Central memory CD8-positive, alpha-beta T cell (primary cell): ENCODE results near the gene SLC66A1.

Experiments used
- ATAC-seq: fragments of 150-1000 bp; cut with Tn5 transposase; replicated peaks from 2 replicates; pipeline ENCODE4 v1.10.0; 2022; ENCODE audit warnings: mild to moderate bottlenecking, moderate FRiP score, moderate number of reproducible peaks; ENCODE audit not compliant: poor library complexity, severe bottlenecking; ENCODE audit errors: extremely low read depth
- DNase-seq, 2 donors: peaks; one replicate each; pipeline ENCODE4 v3.0.0; 2021; ENCODE audit warnings: low spot score in 2 of 2
- H3K27ac Mint-ChIP-seq: one replicate; pipeline ENCODE4 v1.8.0; 2022; ENCODE audit warnings: low read depth, mild to moderate bottlenecking, moderate library complexity, mixed read lengths
- H3K27me3 Mint-ChIP-seq: one replicate; pipeline ENCODE4 v1.8.0; 2022; ENCODE audit warnings: mixed read lengths
- H3K36me3 Mint-ChIP-seq: one replicate; pipeline ENCODE4 v1.8.0; 2022; ENCODE audit warnings: mild to moderate bottlenecking, moderate library complexity, mixed read lengths; ENCODE audit not compliant: insufficient read depth
- H3K4me1 Mint-ChIP-seq: one replicate; pipeline ENCODE4 v1.8.0; 2022; ENCODE audit warnings: mixed read lengths
- H3K4me3 Mint-ChIP-seq: one replicate; pipeline ENCODE4 v1.8.0; 2022; ENCODE audit warnings: mild to moderate bottlenecking, moderate library complexity, mixed read lengths
- H3K9me3 Mint-ChIP-seq: one replicate; pipeline ENCODE4 v1.8.0; 2022; ENCODE audit warnings: mixed read lengths

The SLC66A1 gene

DNA sequence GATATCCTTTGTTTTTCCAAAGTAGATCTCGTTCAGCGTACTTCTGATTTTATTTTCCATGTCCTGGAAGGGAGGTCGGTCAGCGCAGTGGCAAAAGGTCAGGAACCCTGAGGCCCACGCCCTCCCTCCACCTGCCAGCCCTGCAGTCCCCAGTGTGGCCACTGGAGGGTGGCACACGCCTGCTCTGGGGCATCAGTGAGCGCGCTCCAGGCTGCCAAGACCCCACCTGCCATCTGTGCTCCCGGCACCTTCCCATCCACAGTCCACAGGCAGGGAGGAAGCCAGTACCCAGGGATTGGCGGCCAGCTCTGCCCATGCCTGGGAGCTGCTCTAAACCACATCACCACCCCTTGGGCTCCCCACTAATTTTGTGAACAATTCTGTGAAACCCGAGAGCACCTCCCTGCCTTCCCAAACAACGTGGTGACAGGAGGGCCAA is 32.3 kb downstream of the SLC66A1 start:
- H3K4me1 Mint-ChIP-seq: peaks cover 6% of the 10 kb centered on the region
- H3K36me3 Mint-ChIP-seq: peaks cover 43% of the 10 kb centered on the region
- H3K9me3 Mint-ChIP-seq: no peaks in the 10 kb centered on the region
- ATAC-seq (no peak), DNase-seq (no peak)
- H3K4me3 Mint-ChIP-seq: no peak overlapping the region
- no peaks in the 10 kb centered on the region for H3K27me3 Mint-ChIP-seq
- no peak overlapping the region for H3K27ac Mint-ChIP-seq

DNA sequence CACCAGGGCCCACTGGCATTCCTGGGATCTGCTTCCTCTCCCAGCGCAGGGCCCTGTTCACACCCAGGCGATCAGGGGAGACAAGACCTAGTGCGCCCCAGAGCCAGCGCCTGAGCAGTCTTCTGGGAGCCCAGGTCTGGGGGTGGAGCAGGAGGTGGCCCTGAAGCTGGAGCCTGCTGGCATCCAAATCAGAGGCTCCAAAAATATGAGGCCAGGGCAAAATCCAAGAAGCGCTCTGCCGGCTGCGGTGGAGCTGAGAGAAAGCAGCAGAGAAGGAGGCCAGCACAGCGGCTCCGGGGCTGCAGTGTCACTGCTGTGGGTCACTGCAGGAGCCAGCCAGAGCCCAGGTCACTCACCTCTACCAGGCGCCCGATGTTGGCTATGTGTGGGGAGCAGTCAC is 32.7 kb downstream of the SLC66A1 start:
- Mint-ChIP-seq H3K9me3 (no peaks in the 10 kb centered on the region), H3K27me3 (no peaks in the 10 kb centered on the region), H3K36me3 (peaks cover 45% of the 10 kb centered on the region), H3K4me3 (no peak overlapping the region), H3K27ac (no peak overlapping the region), H3K4me1 (peaks cover 6% of the 10 kb centered on the region)
- DNase-seq (no peak), ATAC-seq (no peak)

- peaks cover 47% of the 10 kb centered on the region for H3K36me3 Mint-ChIP-seq
- H3K27me3 Mint-ChIP-seq: no peaks in the 10 kb centered on the region
- ATAC-seq (no peak), DNase-seq (no peak)
- peaks cover 6% of the 10 kb centered on the region for H3K4me1 Mint-ChIP-seq
- no peak overlapping the region for H3K4me3 Mint-ChIP-seq
- no peak overlapping the region for H3K27ac Mint-ChIP-seq
- H3K9me3 Mint-ChIP-seq: no peaks in the 10 kb centered on the region
These were observed 33.3 kb downstream of the SLC66A1 start for GRCh38 chr1:19345391-19345790.

- ATAC-seq: no peak
- no peaks in the 10 kb centered on the region for H3K27me3 Mint-ChIP-seq
These were observed 33.9 kb downstream of the SLC66A1 start for GRCh38 chr1:19346026-19346425.

DNA sequence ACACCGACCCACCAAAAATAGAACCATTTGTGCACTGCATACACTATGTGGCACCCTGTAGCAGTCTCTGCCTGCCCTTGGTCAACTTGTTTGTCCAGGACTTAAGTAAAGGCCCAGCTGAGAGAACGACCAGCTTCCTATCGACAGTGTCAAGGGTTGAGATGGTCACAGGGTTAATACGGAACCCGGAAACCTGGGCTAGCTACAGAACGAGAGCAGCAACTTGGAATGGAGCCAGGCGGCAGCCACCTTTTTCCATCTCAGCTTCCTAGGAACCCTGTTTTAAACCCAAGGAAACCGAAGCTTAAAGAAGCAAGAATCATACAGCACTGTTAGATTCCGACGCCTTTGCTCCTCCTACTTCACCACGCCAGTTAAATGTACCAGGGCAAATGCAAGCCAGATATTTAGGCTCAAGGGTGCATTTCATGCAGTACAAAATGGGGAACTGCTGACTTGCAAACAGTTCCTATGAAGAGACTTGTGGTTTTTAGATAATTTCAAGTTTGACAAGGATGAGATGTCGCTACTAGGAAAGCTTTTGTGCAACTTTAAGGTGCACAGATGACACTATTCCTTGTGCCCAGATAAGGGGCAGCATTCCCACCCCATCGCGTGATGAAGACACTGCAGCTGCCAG is 35.5 kb downstream of the SLC66A1 start:
- no peak overlapping the region for H3K4me3 Mint-ChIP-seq
- no peaks in the 10 kb centered on the region for H3K27me3 Mint-ChIP-seq
- H3K36me3 Mint-ChIP-seq: peaks cover 41% of the 10 kb centered on the region
- H3K27ac Mint-ChIP-seq: no peak overlapping the region
- no peak for DNase-seq
- no peaks in the 10 kb centered on the region for H3K9me3 Mint-ChIP-seq
- no peak for ATAC-seq
- peaks cover 3% of the 10 kb centered on the region for H3K4me1 Mint-ChIP-seq

More at GRCh38 chr1:19346026-19346425, 33.9 kb downstream of the SLC66A1 start:
- no peaks in the 10 kb centered on the region for H3K9me3 Mint-ChIP-seq
- H3K4me1 Mint-ChIP-seq: peaks cover 6% of the 10 kb centered on the region
- peaks cover 47% of the 10 kb centered on the region for H3K36me3 Mint-ChIP-seq
- no peak overlapping the region for H3K4me3 Mint-ChIP-seq
- H3K27ac Mint-ChIP-seq: no peak overlapping the region
- no peak for DNase-seq

- Mint-ChIP-seq H3K4me1 (no peaks in the 10 kb centered on the region), H3K27ac (no peak overlapping the region), H3K36me3 (peaks cover 42% of the 10 kb centered on the region), H3K27me3 (no peaks in the 10 kb centered on the region), H3K9me3 (no peaks in the 10 kb centered on the region), H3K4me3 (no peak overlapping the region)
- ATAC-seq: no peak
- DNase-seq: no peak
These were observed 36.5 kb downstream of the SLC66A1 start for GRCh38 chr1:19348441-19349198.

GRCh38 chr1:19349999-19350398 is 37.9 kb downstream of the SLC66A1 start:
- Mint-ChIP-seq H3K4me3 (no peak overlapping the region), H3K27me3 (no peaks in the 10 kb centered on the region), H3K4me1 (no peaks in the 10 kb centered on the region), H3K27ac (peak overlapping the region; percentile 66), H3K9me3 (no peaks in the 10 kb centered on the region), H3K36me3 (peaks cover 49% of the 10 kb centered on the region)
- ATAC-seq (no peak), DNase-seq (no peak)

DNA sequence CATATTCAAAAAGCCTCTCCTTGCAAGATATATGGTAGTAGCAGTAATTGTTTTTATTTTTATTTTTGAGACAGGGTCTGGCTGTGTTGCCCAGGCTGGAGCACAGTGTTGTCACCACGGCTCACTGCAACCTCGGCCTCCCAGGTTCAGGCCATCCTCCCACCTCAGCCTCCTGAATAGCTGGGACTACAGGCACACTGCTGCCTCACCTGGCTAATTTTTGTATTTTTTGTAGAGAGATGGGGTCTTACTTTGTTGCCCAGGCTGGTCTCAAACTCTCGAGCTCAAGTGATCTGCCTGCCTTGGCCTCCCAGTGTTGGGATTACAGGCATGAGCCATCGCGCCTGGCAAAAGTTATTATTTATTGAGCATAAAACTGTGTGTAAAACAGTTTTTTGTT is 38.4 kb downstream of the SLC66A1 start:
- H3K27me3 Mint-ChIP-seq: no peaks in the 10 kb centered on the region
- peak overlapping the region; percentile 66 for H3K27ac Mint-ChIP-seq
- H3K4me3 Mint-ChIP-seq: no peak overlapping the region
- no peaks in the 10 kb centered on the region for H3K9me3 Mint-ChIP-seq
- DNase-seq: no peak
- no peak for ATAC-seq
- peaks cover 50% of the 10 kb centered on the region for H3K36me3 Mint-ChIP-seq
- no peaks in the 10 kb centered on the region for H3K4me1 Mint-ChIP-seq

GRCh38 chr1:19351873-19352272 is 39.7 kb downstream of the SLC66A1 start:
- no peaks in the 10 kb centered on the region for H3K9me3 Mint-ChIP-seq
- DNase-seq: no peak
- no peak overlapping the region for H3K4me3 Mint-ChIP-seq
- no peaks in the 10 kb centered on the region for H3K4me1 Mint-ChIP-seq
- no peak overlapping the region for H3K27ac Mint-ChIP-seq
- H3K27me3 Mint-ChIP-seq: no peaks in the 10 kb centered on the region
- no peak for ATAC-seq
- H3K36me3 Mint-ChIP-seq: peaks cover 52% of the 10 kb centered on the region

DNA sequence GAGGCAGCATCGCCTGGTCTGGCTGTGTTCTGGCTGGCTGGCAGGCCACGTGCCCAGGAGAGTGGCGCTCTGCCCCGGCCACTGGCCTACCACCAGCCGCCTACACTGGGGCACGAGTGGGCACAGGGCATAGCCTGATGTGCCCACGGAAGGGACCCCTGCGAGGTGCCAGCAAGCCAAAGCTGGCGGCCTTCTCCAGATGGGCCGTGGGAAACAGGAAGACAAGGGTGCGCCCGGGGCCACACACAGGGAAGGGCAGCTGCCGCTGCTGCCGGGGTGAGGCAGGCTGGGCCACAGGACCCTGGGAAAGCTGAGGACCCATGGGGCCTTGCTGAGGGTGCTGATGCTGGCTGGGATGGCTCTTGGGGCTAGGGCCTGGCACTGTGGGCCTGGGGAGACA is 40.7 kb downstream of the SLC66A1 start:
- Mint-ChIP-seq H3K4me3 (no peak overlapping the region), H3K27ac (no peak overlapping the region), H3K36me3 (peaks cover 48% of the 10 kb centered on the region), H3K4me1 (no peaks in the 10 kb centered on the region), H3K9me3 (no peaks in the 10 kb centered on the region), H3K27me3 (no peaks in the 10 kb centered on the region)
- DNase-seq (no peak), ATAC-seq (no peak)

- Mint-ChIP-seq H3K27ac (no peak overlapping the region), H3K4me3 (no peak overlapping the region), H3K9me3 (no peaks in the 10 kb centered on the region), H3K27me3 (no peaks in the 10 kb centered on the region), H3K4me1 (peaks cover 5% of the 10 kb centered on the region), H3K36me3 (peaks cover 48% of the 10 kb centered on the region)
- DNase-seq: no peak
- no peak for ATAC-seq
These were observed 41.5 kb downstream of the SLC66A1 start for GRCh38 chr1:19353596-19353995.

- H3K27ac Mint-ChIP-seq: no peak overlapping the region
- peaks cover 48% of the 10 kb centered on the region for H3K36me3 Mint-ChIP-seq
- peaks cover 5% of the 10 kb centered on the region for H3K4me1 Mint-ChIP-seq
- no peak for ATAC-seq
- no peaks in the 10 kb centered on the region for H3K9me3 Mint-ChIP-seq
- H3K4me3 Mint-ChIP-seq: no peak overlapping the region
- no peaks in the 10 kb centered on the region for H3K27me3 Mint-ChIP-seq
- no peak for DNase-seq
These were observed 42.4 kb downstream of the SLC66A1 start for GRCh38 chr1:19354531-19354981.

DNA sequence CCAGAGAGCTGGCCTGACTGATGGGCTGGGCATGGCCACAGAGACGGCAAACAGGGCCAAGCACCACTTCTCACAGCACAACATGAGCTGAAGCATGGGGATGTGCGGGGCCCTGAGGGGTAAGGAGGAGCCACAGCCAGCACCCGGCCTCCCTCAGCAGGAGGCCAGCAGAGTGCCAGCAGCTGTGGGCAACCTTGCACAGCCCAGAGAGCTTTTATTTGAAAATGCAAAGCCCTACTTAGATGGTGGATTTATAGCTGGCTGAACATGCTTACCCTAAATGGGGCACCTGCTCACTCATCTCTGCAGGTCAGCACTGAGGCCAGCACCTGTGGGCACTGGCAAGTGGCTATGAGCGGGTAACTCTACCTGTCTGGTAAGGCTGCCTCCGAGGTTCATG is 44.1 kb downstream of the SLC66A1 start:
- H3K4me1 Mint-ChIP-seq: peaks cover 18% of the 10 kb centered on the region
- no peak overlapping the region for H3K27ac Mint-ChIP-seq
- DNase-seq (no peak), ATAC-seq (no peak)
- H3K27me3 Mint-ChIP-seq: no peaks in the 10 kb centered on the region
- no peak overlapping the region for H3K4me3 Mint-ChIP-seq
- H3K9me3 Mint-ChIP-seq: no peaks in the 10 kb centered on the region
- peaks cover 42% of the 10 kb centered on the region for H3K36me3 Mint-ChIP-seq
